Adrenal gland (tissue), 12 donors: ENCODE results near the gene FRMD5. TPM values are rescaled to one million over a fixed set of nuclear protein-coding genes. Genes with fewer than 3 reads are reported as not detected.

ENCODE experiments used
- DNase-seq, 7 donors: peaks; one replicate each; pipeline ENCODE4 v3.0.0-alpha.2; 2019 to 2020
- H3K27ac ChIP-seq, 5 donors: fragments of 200-600 bp; sonication (generic) in 4 of 5; 1 replicate in 3 of 5; 2 replicates in 2 of 5; pipeline versions ENCODE4 v1.5.1 to v1.8.0; 2016 to 2020; ENCODE audit warnings: mild to moderate bottlenecking in 1 of 5
- H3K27me3 ChIP-seq: fragments of 200-600 bp; 2 replicates; pipeline ENCODE4 v1.8.0; 2021
- H3K36me3 ChIP-seq, 2 donors: fragments of 200-600 bp; replicated peaks in 1 of 2; 1 replicate in 1 of 2; 2 replicates in 1 of 2; pipeline versions ENCODE4 v1.5.1 to v1.8.0; 2018 to 2022
- H3K4me1 ChIP-seq, 2 donors: fragments of 200-600 bp; replicated peaks in 1 of 2; 1 replicate in 1 of 2; 2 replicates in 1 of 2; pipeline versions ENCODE4 v1.5.1 to v1.8.0; 2018 to 2021
- H3K4me3 ChIP-seq, 4 donors: fragments of 200-600 bp; sonication (generic) in 3 of 4; one replicate each; pipeline ENCODE4 v1.5.1; 2016 to 2018
- H3K9me3 ChIP-seq, 3 donors: fragments of 200-600 bp; sonication (generic) in 1 of 3; replicated peaks in 1 of 3; 1 replicate in 2 of 3; 2 replicates in 1 of 3; pipeline versions ENCODE4 v1.5.1 to v1.8.0; 2016 to 2021
- POLR2A ChIP-seq, 2 donors: fragments of 450-650 bp; IDR thresholded peaks; one replicate each; pipeline ENCODE4 v1.6.1; 2017; ENCODE audit warnings: antibody characterized with exemption in 2 of 2, mild to moderate bottlenecking in 2 of 2, moderate library complexity in 1 of 2
- WGBS, 4 donors: extraction: QIAGEN DNeasy Blood & Tissue Kit in 2 of 4; methylation state at CpG; one replicate each; pipeline versions ENCODE4 v1.1.5 to v1.1.7; 2013 to 2017; 5-methylcytosine and 5-hydroxymethylcytosine counted together
- intact Hi-C, 2 donors: fragments of 100-400 bp; cut with DNase I; formaldehyde crosslinking; loops; one replicate each; pipeline versions ENCODE4 v1.14.1 to v1.15.0; 2022 to 2023
- polyA plus RNA-seq, 3 donors: library from polyadenylated mRNA; stranded (reverse); fragments of 200-250 nt in 2 of 3; fragments of 350-450 nt in 1 of 3; fragmentation: Illumina TruSeq in 1 of 3; extraction: RNeasy Lipid Tissue Mini Kit (QIAGEN cat#74804) in 1 of 3; gene quantifications; one replicate each; pipeline ENCODE4 v1.2.3, GENCODE V29; 2013 to 2014
- total RNA-seq, 9 donors: library from RNA; depleted of rRNA in 4 of 9; stranded (reverse); fragments of >200 nt in 4 of 9; fragments of 120-200 nt in 1 of 9; fragmentation: NEBNext Ultra II Directional in 1 of 9; extraction: Animal tissue kit (Norgen Biotek cat#: 25700) in 1 of 9; gene quantifications; one replicate each; pipeline versions ENCODE4 v1.1.0 to v1.2.4, GENCODE V29; 2013 to 2023
- TF ChIP-seq, protein P1 (sequence below), 6 experiments: fragments of 450-650 bp in 4 of 6; fragments of 200-600 bp in 2 of 6; sonication (generic) in 1 of 6; IDR thresholded peaks; 1 replicate in 5 of 6; 2 replicates in 1 of 6; pipeline versions ENCODE4 v1.5.1 to v1.8.0; 2016 to 2021; ENCODE audit warnings: antibody characterized with exemption in 6 of 6, mild to moderate bottlenecking in 2 of 6, moderate library complexity in 1 of 6
- donor health status: healthy with polysubstance abuse.
- donor health status: Bipolar disorder and iron deficiency.
- donor health status: DM: yes; HTN: yes; CAD: no.
- donor health status: DM: no; HTN: no; CAD: no.
- donor health status: DM: no; HTN: no; CAD: no.
- donor health status: DM: yes; HTN: yes; CAD: no.

The FRMD5 gene
- total and polyA plus RNA-seq, 12 donors: 2.9 to 53.8 (median 12.1) TPM

DNA sequence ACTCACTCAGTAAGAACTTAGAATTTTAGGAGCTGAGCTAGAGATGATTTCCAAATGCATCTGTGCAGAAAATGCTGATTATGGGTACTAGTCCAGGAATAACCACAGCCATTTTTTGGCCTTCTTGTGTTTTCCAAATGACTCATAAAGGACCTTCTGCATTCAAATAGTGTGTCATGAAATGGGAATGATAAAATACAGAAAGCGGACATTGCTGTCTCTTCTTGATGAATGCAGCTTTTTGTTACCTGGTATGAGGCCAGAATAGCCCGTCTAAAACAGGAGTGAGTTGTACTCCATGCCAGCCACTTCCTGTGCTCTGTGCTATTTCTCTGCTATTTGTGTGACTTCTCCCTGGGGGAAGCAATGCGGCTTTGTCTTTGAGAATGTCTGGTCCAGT, 20.5 kb upstream of the FRMD5 start:
- TF ChIP-seq, protein P1, sequence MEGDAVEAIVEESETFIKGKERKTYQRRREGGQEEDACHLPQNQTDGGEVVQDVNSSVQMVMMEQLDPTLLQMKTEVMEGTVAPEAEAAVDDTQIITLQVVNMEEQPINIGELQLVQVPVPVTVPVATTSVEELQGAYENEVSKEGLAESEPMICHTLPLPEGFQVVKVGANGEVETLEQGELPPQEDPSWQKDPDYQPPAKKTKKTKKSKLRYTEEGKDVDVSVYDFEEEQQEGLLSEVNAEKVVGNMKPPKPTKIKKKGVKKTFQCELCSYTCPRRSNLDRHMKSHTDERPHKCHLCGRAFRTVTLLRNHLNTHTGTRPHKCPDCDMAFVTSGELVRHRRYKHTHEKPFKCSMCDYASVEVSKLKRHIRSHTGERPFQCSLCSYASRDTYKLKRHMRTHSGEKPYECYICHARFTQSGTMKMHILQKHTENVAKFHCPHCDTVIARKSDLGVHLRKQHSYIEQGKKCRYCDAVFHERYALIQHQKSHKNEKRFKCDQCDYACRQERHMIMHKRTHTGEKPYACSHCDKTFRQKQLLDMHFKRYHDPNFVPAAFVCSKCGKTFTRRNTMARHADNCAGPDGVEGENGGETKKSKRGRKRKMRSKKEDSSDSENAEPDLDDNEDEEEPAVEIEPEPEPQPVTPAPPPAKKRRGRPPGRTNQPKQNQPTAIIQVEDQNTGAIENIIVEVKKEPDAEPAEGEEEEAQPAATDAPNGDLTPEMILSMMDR (IDR thresholded peaks at IDR 0.05): no peak
- TF ChIP-seq POLR2A (IDR thresholded peaks at IDR 0.05): no peak
- intact Hi-C loops: loop anchor here in 1 of 2 donors (10.0 kb wide), 1 partner anchor 311 kb away; no protein-coding TSS in a partner anchor
- H3K4me3 ChIP-seq: no peak overlapping the region
- H3K27me3 ChIP-seq: no peaks in the 10 kb centered on the region
- H3K36me3 ChIP-seq: no peaks in the 10 kb centered on the region
- H3K4me1 ChIP-seq: peaks cover 0 to 4% of the 10 kb centered on the region in 2 donors
- no peaks in the 10 kb centered on the region for H3K9me3 ChIP-seq
- peak overlapping the region in 3 of 5 donors; percentile 22 to 44 (median 26) for H3K27ac ChIP-seq
- peak in 5 of 7 donors; percentile 31 to 57 (median 44) for DNase-seq
- 25 to 39% (median 27%) methylated on average over 3 of the region's 3 CpGs for WGBS, 4 donors

DNA sequence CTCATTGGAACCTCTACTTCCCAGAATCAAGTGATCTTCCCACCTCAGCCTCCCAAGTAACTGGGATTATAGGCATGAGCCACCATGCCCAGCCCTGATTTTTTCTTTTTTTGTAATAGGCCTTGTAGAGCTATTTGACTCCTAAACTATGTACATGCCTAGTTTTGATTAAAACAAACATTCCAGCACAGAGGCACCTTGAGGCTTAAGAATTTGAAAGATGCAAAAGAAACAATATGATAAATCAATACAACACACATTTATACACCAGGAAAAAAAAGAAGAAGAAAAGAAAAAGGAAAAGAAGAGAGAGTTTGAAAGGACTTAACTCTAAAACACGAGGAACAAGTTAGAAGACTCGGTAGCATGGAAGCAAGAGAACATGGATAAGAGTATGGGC, 13.9 kb upstream of the FRMD5 start:
- H3K27ac ChIP-seq: no peak overlapping the region

DNA sequence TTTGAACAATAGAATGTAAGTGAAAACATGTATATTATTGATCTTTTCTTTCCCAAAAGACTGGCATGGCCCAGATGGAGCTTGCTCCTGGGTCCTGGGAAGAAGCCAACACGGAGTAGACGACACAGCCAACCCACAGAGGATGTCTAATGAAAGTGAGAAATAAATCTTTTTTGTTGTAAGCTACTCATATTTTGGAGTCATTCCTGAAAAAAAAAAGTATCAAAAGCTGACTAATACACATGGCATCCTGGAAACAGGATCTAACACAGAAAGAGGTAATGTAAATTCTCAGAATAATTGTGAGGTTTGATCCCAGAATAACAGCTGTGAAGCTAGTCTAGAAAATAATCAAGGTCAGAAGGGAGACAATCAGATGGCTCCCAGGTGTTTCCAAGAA, 12.6 kb upstream of the FRMD5 start:
- Histone ChIP-seq H3K27me3 (no peaks in the 10 kb centered on the region), H3K4me1 (peaks cover 0 to 5% of the 10 kb centered on the region in 2 donors), H3K36me3 (no peaks in the 10 kb centered on the region), H3K27ac (no peak overlapping the region), H3K4me3 (no peak overlapping the region), H3K9me3 (no peaks in the 10 kb centered on the region)
- 22 to 46% (median 38%) methylated on average over 2 of the region's 2 CpGs for WGBS, 4 donors
- DNase-seq: peak; percentile 49 to 78 (median 66)
- intact Hi-C loops: no loop called here
- TF ChIP-seq, protein P1 (IDR thresholded peaks at IDR 0.05): no peak
- TF ChIP-seq POLR2A (IDR thresholded peaks at IDR 0.05): no peak

More for the DNA sequence above, 13.9 kb upstream of the FRMD5 start:
- Histone ChIP-seq H3K9me3 (no peaks in the 10 kb centered on the region), H3K4me1 (peaks cover 0 to 5% of the 10 kb centered on the region in 2 donors), H3K4me3 (no peak overlapping the region), H3K27me3 (no peaks in the 10 kb centered on the region), H3K36me3 (no peaks in the 10 kb centered on the region)
- no peak for DNase-seq
- TF ChIP-seq POLR2A (IDR thresholded peaks at IDR 0.05): no peak
- TF ChIP-seq, protein P1 (IDR thresholded peaks at IDR 0.05): no peak
- intact Hi-C loops: no loop called here
- 92 to 96% (median 94%) methylated on average over 2 of the region's 2 CpGs for WGBS, 4 donors

DNA sequence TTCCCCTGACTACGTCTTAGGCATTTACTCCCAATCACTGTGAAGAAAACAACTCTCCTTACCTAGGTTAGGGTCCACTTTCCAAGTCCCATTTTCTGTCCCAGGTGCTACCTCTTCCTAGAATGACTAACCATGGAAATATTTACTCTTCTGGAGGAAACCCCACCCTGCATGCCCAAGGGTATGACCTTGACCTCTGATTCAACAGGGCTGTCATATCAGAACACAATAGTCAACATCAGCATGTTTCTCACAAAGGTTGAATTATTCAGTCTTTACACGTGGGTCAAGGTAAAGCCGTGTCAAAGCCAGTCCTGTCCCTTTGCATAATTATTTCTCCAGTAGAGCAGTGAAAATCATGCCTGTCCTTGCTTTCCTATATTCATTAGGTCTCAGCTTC, 4.3 kb upstream of the FRMD5 start:
- Histone ChIP-seq H3K36me3 (no peaks in the 10 kb centered on the region), H3K4me1 (peaks cover 3 to 4% of the 10 kb centered on the region in 2 donors), H3K27me3 (no peaks in the 10 kb centered on the region), H3K9me3 (no peaks in the 10 kb centered on the region), H3K27ac (no peak overlapping the region), H3K4me3 (no peak overlapping the region)
- intact Hi-C loops: no loop called here
- no peak for TF ChIP-seq POLR2A (IDR thresholded peaks at IDR 0.05)
- TF ChIP-seq, protein P1 (IDR thresholded peaks at IDR 0.05): no peak
- WGBS, 4 donors: 47 to 55% (median 50%) methylated on average over 3 of the region's 3 CpGs
- no peak for DNase-seq
